ENCODE measurements around the gene PHF5A.
"Not testable (repeated sequence)": the region's sequence is repeated elsewhere in the genome, so short reads cannot be mapped to it uniquely, and the experiment has no call there.

The PHF5A gene

GRCh38 chr22:41479671-41480396 lies 11.3 kb upstream of the PHF5A start:
- no peak for TF ChIP-seq Cebpa-rat (IDR thresholded peaks at IDR 0.05)
- Histone ChIP-seq H3K4me3 (peak overlapping the region; percentile 36), H3K27me3 (no peaks in the 10 kb centered on the region), H3K27ac (peak overlapping the region; percentile 73), H3K4me2 (peak overlapping the region; percentile 90), H3K9me3 (peaks cover 12% of the 10 kb centered on the region; the same call in 1 of the 2 replicates), H3K36me3 (peaks cover 11% of the 10 kb centered on the region), H3K9ac (peak overlapping the region; percentile 64), H3K4me1 (peaks cover 77% of the 10 kb centered on the region), H4K20me1 (peaks cover 64% of the 10 kb centered on the region)

- Histone ChIP-seq H3K4me1 (peaks cover 69% of the 10 kb centered on the region), H4K20me1 (peaks cover 55% of the 10 kb centered on the region), H3K27ac (peak overlapping the region; percentile 73), H3K9ac (peak overlapping the region; percentile 64), H3K27me3 (no peaks in the 10 kb centered on the region), H3K36me3 (peaks cover 11% of the 10 kb centered on the region), H3K4me2 (peak overlapping the region; percentile 90), H3K9me3 (peaks cover 12% of the 10 kb centered on the region; the same call in 1 of the 2 replicates), H3K4me3 (peak overlapping the region; percentile 36)
- TF ChIP-seq Cebpa-rat (IDR thresholded peaks at IDR 0.05): peak; percentile 94
Observed at GRCh38 chr22:41478891-41479521, 10.5 kb upstream of the PHF5A start.

DNA sequence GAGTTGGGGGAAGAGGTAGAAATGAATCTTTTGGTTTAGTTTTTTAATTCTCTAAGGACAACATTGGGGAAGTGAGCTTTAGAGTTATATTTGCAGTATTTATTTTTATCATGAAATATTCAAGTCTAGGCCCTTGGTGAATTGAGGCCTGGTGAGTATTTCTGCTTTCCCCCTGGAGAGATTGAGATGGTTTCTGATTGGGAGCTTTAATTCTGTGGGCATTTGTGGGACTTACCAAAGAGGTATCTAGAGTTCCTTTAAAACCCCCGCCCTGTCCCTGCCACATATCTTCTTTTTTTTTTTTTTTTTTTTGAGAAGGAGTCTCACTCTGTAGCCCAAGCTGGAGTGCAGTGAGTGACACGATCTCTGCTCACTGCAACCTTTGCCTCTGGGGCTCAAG lies 10.0 kb upstream of the PHF5A start:
- H3K4me3 ChIP-seq: peak overlapping the region; percentile 36
- H4K20me1 ChIP-seq: peaks cover 50% of the 10 kb centered on the region
- H3K27ac ChIP-seq: peak overlapping the region; percentile 73
- peaks cover 15% of the 10 kb centered on the region for H3K36me3 ChIP-seq
- peak overlapping the region; percentile 90 for H3K4me2 ChIP-seq
- H3K9ac ChIP-seq: peak overlapping the region; percentile 64; the same call in 1 of the 2 replicates
- no peaks in the 10 kb centered on the region for H3K27me3 ChIP-seq
- peaks cover 12% of the 10 kb centered on the region; the same call in 1 of the 2 replicates for H3K9me3 ChIP-seq
- TF ChIP-seq Cebpa-rat (IDR thresholded peaks at IDR 0.05): no peak
- peaks cover 63% of the 10 kb centered on the region for H3K4me1 ChIP-seq

GRCh38 chr22:41474872-41475451 lies 6.5 kb upstream of the PHF5A start:
- Histone ChIP-seq H3K4me1 (peaks cover 44% of the 10 kb centered on the region), H3K9me3 (peaks cover 12% of the 10 kb centered on the region; the same call in 1 of the 2 replicates), H3K4me3 (no peak overlapping the region), H3K9ac (no peak overlapping the region), H3K36me3 (peaks cover 45% of the 10 kb centered on the region), H3K27me3 (no peaks in the 10 kb centered on the region), H4K20me1 (peaks cover 19% of the 10 kb centered on the region), H3K27ac (no peak overlapping the region), H3K4me2 (no peak overlapping the region)
- no peak for TF ChIP-seq Cebpa-rat (IDR thresholded peaks at IDR 0.05)

DNA sequence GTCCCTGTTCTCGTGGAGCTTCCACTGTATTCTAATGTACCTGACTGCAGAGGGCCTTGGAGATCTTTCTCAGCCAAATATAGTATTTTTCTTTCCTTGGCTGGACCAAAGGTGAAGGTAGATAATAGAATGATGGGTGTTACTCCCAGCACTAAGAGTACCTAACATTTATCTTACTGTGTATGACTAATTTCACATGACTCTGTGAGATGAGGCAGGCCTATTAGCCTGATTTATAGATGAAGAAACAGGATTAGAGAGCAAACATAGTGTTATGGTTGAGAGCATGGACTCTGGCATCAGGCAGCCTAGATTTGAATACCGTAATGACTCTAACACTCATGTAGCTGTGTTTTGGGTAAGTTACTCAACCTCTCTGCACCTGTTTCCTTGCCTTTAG lies 3.1 kb upstream of the PHF5A start:
- peaks cover 35% of the 10 kb centered on the region for H3K4me1 ChIP-seq
- TF ChIP-seq Cebpa-rat (IDR thresholded peaks at IDR 0.05): no peak

GRCh38 chr22:41470886-41471285 lies 2.4 kb upstream of the PHF5A start:
- Histone ChIP-seq H3K9ac (no peak overlapping the region), H3K27ac (no peak overlapping the region), H3K4me1 (peaks cover 40% of the 10 kb centered on the region), H4K20me1 (peaks cover 10% of the 10 kb centered on the region; the same call in 1 of the 2 replicates), H3K36me3 (peaks cover 63% of the 10 kb centered on the region), H3K9me3 (no peaks in the 10 kb centered on the region), H3K4me3 (no peak overlapping the region), H3K27me3 (no peaks in the 10 kb centered on the region), H3K4me2 (peak overlapping the region; percentile 97; the same call in 1 of the 2 replicates)
- TF ChIP-seq Cebpa-rat (IDR thresholded peaks at IDR 0.05): no peak

More for the DNA sequence above, 3.1 kb upstream of the PHF5A start:
- Histone ChIP-seq H4K20me1 (peaks cover 10% of the 10 kb centered on the region; the same call in 1 of the 2 replicates), H3K4me3 (no peak overlapping the region), H3K27ac (no peak overlapping the region), H3K4me2 (no peak overlapping the region), H3K9ac (no peak overlapping the region), H3K9me3 (peaks cover 3% of the 10 kb centered on the region; the same call in 1 of the 2 replicates), H3K27me3 (no peaks in the 10 kb centered on the region), H3K36me3 (peaks cover 59% of the 10 kb centered on the region)

DNA sequence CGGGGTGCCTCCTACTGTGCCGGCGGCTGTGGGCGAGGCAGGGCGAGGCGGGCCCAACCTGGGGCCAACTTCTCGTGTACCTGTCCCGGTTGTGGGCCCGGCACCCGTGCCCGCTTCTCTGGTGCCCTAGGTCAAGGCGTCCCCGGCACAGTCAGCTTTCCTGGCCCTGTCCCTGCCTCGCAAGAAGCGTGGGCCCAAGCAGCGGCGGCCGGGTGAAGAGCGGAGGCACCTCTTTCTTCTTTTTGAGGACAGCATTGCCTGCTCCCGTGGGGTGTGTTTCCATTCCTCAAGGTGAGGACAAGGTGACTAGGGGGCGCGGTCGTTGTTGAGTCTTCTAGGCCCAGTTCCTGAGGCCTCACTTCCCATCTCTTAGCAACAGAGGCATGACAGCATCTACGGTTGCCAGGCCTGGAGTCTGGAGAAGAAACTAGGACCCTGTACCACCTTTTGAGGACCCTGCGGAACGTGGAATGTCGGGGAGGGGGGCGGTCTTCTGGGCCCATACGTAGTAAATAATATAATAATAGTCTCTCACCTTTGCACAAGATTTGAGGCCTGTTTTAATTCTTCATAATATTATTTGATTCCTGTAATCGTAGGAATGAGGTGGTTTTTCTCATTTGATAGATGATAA lies 843 bp upstream of the PHF5A start:
- H3K4me2 ChIP-seq: peak overlapping the region; percentile 97
- peak overlapping the region; percentile 98 for H3K27ac ChIP-seq
- H3K9ac ChIP-seq: peak overlapping the region; percentile 94
- H3K9me3 ChIP-seq: no peaks in the 10 kb centered on the region
- H3K36me3 ChIP-seq: peaks cover 70% of the 10 kb centered on the region
- TF ChIP-seq Cebpa-rat (IDR thresholded peaks at IDR 0.05): no peak
- no peaks in the 10 kb centered on the region for H3K27me3 ChIP-seq
- peaks cover 10% of the 10 kb centered on the region; the same call in 1 of the 2 replicates for H4K20me1 ChIP-seq
- H3K4me3 ChIP-seq: peak overlapping the region; percentile 95
- peaks cover 40% of the 10 kb centered on the region for H3K4me1 ChIP-seq

- H3K36me3 ChIP-seq: peaks cover 99% of the 10 kb centered on the region
- H3K27me3 ChIP-seq: no peaks in the 10 kb centered on the region
- TF ChIP-seq Cebpa-rat (IDR thresholded peaks at IDR 0.05): no peak
- H3K4me3 ChIP-seq: no peak overlapping the region
- H3K27ac ChIP-seq: no peak overlapping the region
- H3K9me3 ChIP-seq: no peaks in the 10 kb centered on the region
- no peak overlapping the region for H3K4me2 ChIP-seq
- peaks cover 23% of the 10 kb centered on the region for H3K4me1 ChIP-seq
- peaks cover 15% of the 10 kb centered on the region; the same call in 1 of the 2 replicates for H4K20me1 ChIP-seq
- H3K9ac ChIP-seq: no peak overlapping the region
Observed at GRCh38 chr22:41461901-41462300, 6.6 kb downstream of the PHF5A start.

GRCh38 chr22:41460071-41460470 lies 8.4 kb downstream of the PHF5A start:
- not testable (repeated sequence) for H3K27me3 ChIP-seq, H3K9ac ChIP-seq, H3K4me3 ChIP-seq, H3K27ac ChIP-seq, H3K9me3 ChIP-seq, H3K4me2 ChIP-seq
- H3K36me3 ChIP-seq: peaks cover 88% of the 10 kb centered on the region
- peaks cover 14% of the 10 kb centered on the region for H3K4me1 ChIP-seq
- peaks cover 15% of the 10 kb centered on the region; the same call in 1 of the 2 replicates for H4K20me1 ChIP-seq
